Neural cell (in vitro differentiated cells): Measurements from ENCODE around the gene LENG9.

Experiments
- EP300 ChIP-seq: fragments of 450-650 bp; conservative IDR thresholded peaks from 2 replicates; pipeline ENCODE4 v1.6.1; 2014; ENCODE audit warnings: antibody characterized with exemption, mild to moderate bottlenecking, moderate library complexity; ENCODE audit not compliant: poor library complexity, severe bottlenecking
- EZH2 ChIP-seq: fragments of 200-600, 300-800 bp; shearing (Covaris generic), sonication (generic); IDR thresholded peaks from 2 replicates; pipeline ENCODE4 v1.6.1; 2014; ENCODE audit warnings: antibody characterized with exemption, low read length, borderline replicate concordance, mild to moderate bottlenecking; ENCODE audit not compliant: insufficient read depth, poor library complexity, severe bottlenecking
- MXI1 ChIP-seq: fragments of 450-650 bp; conservative IDR thresholded peaks from 2 replicates; pipeline ENCODE4 v1.6.1; 2014; ENCODE audit warnings: antibody characterized with exemption, mild to moderate bottlenecking; ENCODE audit not compliant: poor library complexity, severe bottlenecking
- POLR2AphosphoS5 ChIP-seq: IDR thresholded peaks from 2 replicates; pipeline ENCODE4 v1.6.1; 2012
- RAD21 ChIP-seq: fragments of 450-650 bp; conservative IDR thresholded peaks from 2 replicates; pipeline ENCODE4 v1.6.1; 2014; ENCODE audit warnings: antibody characterized with exemption, mild to moderate bottlenecking, moderate library complexity
- REST ChIP-seq: IDR thresholded peaks from 2 replicates; pipeline ENCODE4 v1.6.1; 2012; ENCODE audit warnings: borderline replicate concordance
- SMC3 ChIP-seq: fragments of 450-650 bp; conservative IDR thresholded peaks from 2 replicates; pipeline ENCODE4 v1.6.1; 2014; ENCODE audit warnings: antibody characterized with exemption, mild to moderate bottlenecking, moderate library complexity; ENCODE audit not compliant: poor library complexity
- TAF1 ChIP-seq: IDR thresholded peaks from 2 replicates; pipeline ENCODE4 v1.6.1; 2012; ENCODE audit warnings: low read depth
- TF ChIP-seq, protein P1 (sequence below): fragments of 450-650 bp; IDR thresholded peaks from 2 replicates; pipeline ENCODE4 v1.5.1; 2014; ENCODE audit warnings: antibody characterized with exemption, mild to moderate bottlenecking, moderate library complexity; ENCODE audit not compliant: poor library complexity, severe bottlenecking

- no peak for TF ChIP-seq EP300
- TF ChIP-seq, protein P1, sequence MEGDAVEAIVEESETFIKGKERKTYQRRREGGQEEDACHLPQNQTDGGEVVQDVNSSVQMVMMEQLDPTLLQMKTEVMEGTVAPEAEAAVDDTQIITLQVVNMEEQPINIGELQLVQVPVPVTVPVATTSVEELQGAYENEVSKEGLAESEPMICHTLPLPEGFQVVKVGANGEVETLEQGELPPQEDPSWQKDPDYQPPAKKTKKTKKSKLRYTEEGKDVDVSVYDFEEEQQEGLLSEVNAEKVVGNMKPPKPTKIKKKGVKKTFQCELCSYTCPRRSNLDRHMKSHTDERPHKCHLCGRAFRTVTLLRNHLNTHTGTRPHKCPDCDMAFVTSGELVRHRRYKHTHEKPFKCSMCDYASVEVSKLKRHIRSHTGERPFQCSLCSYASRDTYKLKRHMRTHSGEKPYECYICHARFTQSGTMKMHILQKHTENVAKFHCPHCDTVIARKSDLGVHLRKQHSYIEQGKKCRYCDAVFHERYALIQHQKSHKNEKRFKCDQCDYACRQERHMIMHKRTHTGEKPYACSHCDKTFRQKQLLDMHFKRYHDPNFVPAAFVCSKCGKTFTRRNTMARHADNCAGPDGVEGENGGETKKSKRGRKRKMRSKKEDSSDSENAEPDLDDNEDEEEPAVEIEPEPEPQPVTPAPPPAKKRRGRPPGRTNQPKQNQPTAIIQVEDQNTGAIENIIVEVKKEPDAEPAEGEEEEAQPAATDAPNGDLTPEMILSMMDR: no peak
- no peak for TF ChIP-seq EZH2
- no peak for TF ChIP-seq TAF1
- TF ChIP-seq POLR2AphosphoS5: no peak
- no peak for TF ChIP-seq REST
- TF ChIP-seq RAD21: no peak
- TF ChIP-seq SMC3: no peak
- TF ChIP-seq MXI1: no peak
Measured at GRCh38 chr19:54449701-54450069, 13.9 kb downstream of the LENG9 start.
